ENCODE results near the gene IQSEC3. TPM values are rescaled to one million over a fixed set of nuclear protein-coding genes. Genes with fewer than 3 reads are reported as not detected.

The IQSEC3 gene
- total and polyA plus RNA-seq, 10 of the 15 experiments (the other 5 are each of a cell fraction or from before 2014, with no cell fraction given), result not detected

DNA sequence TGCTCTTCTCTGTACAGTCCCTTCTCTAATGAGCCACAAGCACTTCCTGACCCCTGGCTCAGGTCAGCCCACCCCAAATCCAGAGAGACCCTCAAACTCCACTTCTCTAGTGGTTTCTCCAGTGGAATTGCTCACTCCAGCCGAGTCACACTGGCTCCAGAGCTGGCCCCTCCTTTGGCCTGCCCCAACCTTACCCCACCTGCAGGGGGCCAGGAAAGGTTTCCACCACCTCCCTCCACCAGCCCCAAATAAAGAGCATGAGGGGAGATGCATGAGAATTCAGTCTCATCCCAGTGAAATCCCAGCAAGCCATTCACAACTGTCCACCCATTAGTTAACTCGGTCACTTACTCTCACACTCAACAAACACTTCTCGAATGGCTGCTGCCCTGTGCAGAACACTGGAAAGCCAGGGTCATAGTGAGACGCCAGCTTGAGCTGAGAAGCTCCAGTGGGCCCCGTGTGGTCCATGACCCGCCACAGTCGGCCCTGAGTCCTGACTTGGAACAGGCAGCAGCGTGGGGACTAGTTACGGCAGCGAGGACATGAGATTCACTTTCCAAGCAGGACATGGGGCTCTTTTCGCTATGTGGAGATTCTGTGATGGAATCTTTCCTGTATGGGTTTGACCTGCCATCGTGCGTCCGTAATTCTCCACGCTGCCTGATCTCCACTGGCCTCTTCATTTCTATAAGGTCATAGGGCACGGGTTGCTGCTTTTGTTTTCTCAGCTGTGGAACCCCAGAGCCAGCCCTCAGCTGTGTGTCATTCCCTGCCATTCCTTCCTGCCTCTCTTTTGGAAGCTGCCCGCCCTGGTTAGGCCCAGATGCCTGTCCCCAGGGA, 103.2 kb downstream of the IQSEC3 start:
- RAD21 ChIA-PET (ENCODE audit: unreplicated experiment), result no interaction called here
- POLR2A ChIA-PET, result no interaction called here
- TF ChIP-seq CTCF (IDR thresholded peaks at IDR 0.05 in 2 of 3, conservative IDR thresholded peaks at IDR 0.05 in 1 of 3; ENCODE audit: control insufficient read depth in 2 of 3, extremely low read depth in 1 of 3, insufficient read depth in 1 of 3, low read depth in 3 of 3, low read length in 3 of 3) (peak in 2 of 3 experiments; percentile 11 to 29; a peak in 2 of 6 replicates), YBX1 (IDR thresholded peaks at IDR 0.05) (no peak)
- no TSS peak for BruUV-seq (replicated peaks)
- no peak for DNase-seq (ENCODE audit: low read depth, low spot score)
- Histone ChIP-seq H4K20me1 (ENCODE audit: control insufficient read depth, insufficient read depth) (no peaks in the 10 kb centered on the region), H3K4me1 (ENCODE audit: control insufficient read depth, insufficient read depth, low read length) (peaks cover 8% of the 10 kb centered on the region), H3K27ac (ENCODE audit: control insufficient read depth, insufficient read depth) (no peak overlapping the region), H3K4me3 (no peak overlapping the region), H3K79me2 (ENCODE audit: control insufficient read depth, insufficient read depth, low read length) (no peaks in the 10 kb centered on the region), H3K9ac (ENCODE audit: control insufficient read depth, insufficient read depth, low read length) (no peak overlapping the region), H3K27me3 (replicated peaks in 1 of 2; ENCODE audit: control insufficient read depth in 2 of 2, insufficient read depth in 2 of 2, low read length in 1 of 2) (no peaks in the 10 kb centered on the region; a peak in 3 of 4 replicates), H3K4me2 (ENCODE audit: control insufficient read depth, insufficient read depth) (no peak overlapping the region), H3K9me3 (replicated peaks; ENCODE audit: control insufficient read depth, insufficient read depth, low read length) (no peaks in the 10 kb centered on the region), H3K36me3 (ENCODE audit: control insufficient read depth in 2 of 2, insufficient read depth in 2 of 2, low read length in 1 of 2) (no peaks in the 10 kb centered on the region), H2AFZ (ENCODE audit: control insufficient read depth, low read depth, low read length) (no peak overlapping the region)
- WGBS (ENCODE audit: insufficient coverage, insufficient replicate concordance, low lambda C conversion rate, missing lambda C conversion rate), result 43% methylated on average over 17 of the region's 17 CpGs
- ATAC-seq, result peak; percentile 54
- SMC1A ChIA-PET (ENCODE audit: uncharacterized antibody, unreplicated experiment), result no interaction called here
- intact Hi-C loops (cut with micrococcal nuclease; ENCODE audit: unreplicated experiment) (no loop called here), in situ Hi-C loops (cut with MboI) (no loop called here)
- CTCF ChIA-PET, result no interaction called here
- FAIRE-seq, result no peak
